ENCODE data around the gene SULF2. TPM values are rescaled to one million over a fixed set of nuclear protein-coding genes. Genes with fewer than 3 reads are reported as not detected.
A peak's percentile ranks its signal among the peaks of the same experiment; 100 is the strongest.

The SULF2 gene
- total and polyA plus RNA-seq, 9 of the 15 experiments (the other 6 are each of a cell fraction or from before 2014, with no cell fraction given) = 0.33 TPM; not detected in 8

- TF ChIP-seq CUX1 (CRISPR knock-in tag; IDR thresholded peaks at IDR 0.05) = no peak
- no peak for TF ChIP-seq HBP1 (CRISPR knock-in tag; IDR thresholded peaks at IDR 0.05)
- peak; percentile 70 for TF ChIP-seq HMBOX1 (IDR thresholded peaks at IDR 0.05)
- TF ChIP-seq THRB (CRISPR knock-in tag; conservative IDR thresholded peaks at IDR 0.05) = no peak
- TF ChIP-seq MTA3 (IDR thresholded peaks at IDR 0.05; ENCODE audit: borderline replicate concordance) = no peak
- TF ChIP-seq SRSF1 (IDR thresholded peaks at IDR 0.05; ENCODE audit: low read depth, low read length) = no peak
- TF ChIP-seq ID3 (CRISPR knock-in tag; IDR thresholded peaks at IDR 0.05) = no peak
- TF ChIP-seq ID3 (tag; IDR thresholded peaks at IDR 0.05) = no peak
- no peak for TF ChIP-seq UBTF (IDR thresholded peaks at IDR 0.05; ENCODE audit: borderline replicate concordance in 1 of 2, low read depth in 2 of 2, low read length in 2 of 2)
- TF ChIP-seq ATF3 (IDR thresholded peaks at IDR 0.05) = peak; percentile 87
- TF ChIP-seq ATF3 (CRISPR knock-in tag; conservative IDR thresholded peaks at IDR 0.05) = no peak
- TF ChIP-seq ELF1 (tag; IDR thresholded peaks at IDR 0.05) = peak; percentile 46; the same call in 1 of the 2 replicates
Observed at GRCh38 chr20:47610247-47610944, 174.9 kb downstream of the SULF2 start (continued).
